Right renal cortex interstitium (tissue), 3 donors: ENCODE measurements around the gene ENDOU. TPM values are rescaled to one million over a fixed set of nuclear protein-coding genes. Genes with fewer than 3 reads are reported as not detected.
"Not testable (repeated sequence)": the region's sequence is repeated elsewhere in the genome, so short reads cannot be mapped to it uniquely, and the experiment has no call there.

ENCODE experiments used
- DNase-seq, 3 donors: peaks; one replicate each; pipeline ENCODE4 v3.0.0-alpha.2; 2013; ENCODE audit warnings: low read depth in 3 of 3, low spot score in 2 of 3
- polyA plus RNA-seq, 3 donors: library from polyadenylated mRNA; unstranded; fragments of 120-200 nt; gene quantifications; one replicate each; pipeline ENCODE4 v1.2.1, GENCODE V29; 2013; ENCODE audit not compliant: insufficient read length in 3 of 3

The ENDOU gene
- polyA plus RNA-seq, 3 donors, result 0.26 to 0.41 (median 0.31) TPM

DNA sequence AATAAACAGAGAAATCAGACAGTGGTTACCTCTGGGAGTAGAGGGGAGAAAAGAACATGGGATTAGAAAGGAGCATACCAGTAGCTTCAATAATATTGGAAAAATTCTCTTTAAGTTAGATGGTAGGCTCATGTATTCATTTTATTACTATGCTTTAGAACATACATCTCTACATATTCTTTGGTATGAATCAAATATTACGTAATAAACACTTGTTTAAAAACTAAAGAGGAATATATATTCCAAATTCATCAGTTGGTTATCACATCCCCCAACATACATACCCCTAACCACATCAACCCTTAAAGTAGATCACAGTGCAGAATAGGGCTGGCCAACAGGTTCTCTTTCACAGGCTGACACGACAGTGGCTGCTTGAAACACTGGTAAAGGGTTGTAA lies 25.0 kb downstream of the ENDOU start:
- no peak for DNase-seq

DNA sequence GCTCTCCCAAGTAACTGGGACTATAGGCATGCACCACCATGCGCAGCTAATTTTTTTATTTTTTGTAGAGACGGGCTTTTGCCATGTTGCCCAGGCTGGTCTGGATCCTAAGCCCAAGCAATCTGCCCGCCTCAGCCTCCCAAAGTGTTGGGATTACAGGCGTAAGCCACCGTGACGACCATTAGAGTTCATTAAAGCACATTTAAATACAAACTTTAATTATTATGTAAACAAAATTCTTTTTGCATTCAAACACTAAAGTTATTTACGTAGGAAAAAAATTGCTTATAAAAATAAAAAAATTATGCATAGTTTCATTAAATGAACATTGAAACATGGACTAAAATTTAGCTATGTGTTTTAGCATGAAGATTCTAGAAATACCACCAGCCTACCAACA lies 26.7 kb downstream of the ENDOU start:
- no peak for DNase-seq

DNA sequence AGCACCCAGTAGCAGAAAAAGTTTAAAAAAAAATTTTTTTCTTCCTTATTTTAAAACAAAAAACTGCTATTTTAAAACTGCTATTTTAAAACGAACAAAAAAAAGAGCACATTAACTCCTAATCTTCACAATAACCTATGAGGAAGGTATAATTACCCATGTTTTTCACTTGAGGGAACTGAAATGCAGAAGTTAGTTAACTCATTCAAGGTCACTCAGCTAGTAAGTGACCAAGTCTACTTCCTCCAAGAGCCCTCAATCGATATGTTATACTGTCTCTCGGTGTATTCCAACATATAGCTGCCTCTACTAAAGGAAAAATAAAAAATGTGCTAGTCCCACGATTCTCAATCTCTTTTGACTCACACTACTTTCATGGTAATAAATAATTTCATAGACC lies 27.2 kb downstream of the ENDOU start:
- no peak for DNase-seq

DNA sequence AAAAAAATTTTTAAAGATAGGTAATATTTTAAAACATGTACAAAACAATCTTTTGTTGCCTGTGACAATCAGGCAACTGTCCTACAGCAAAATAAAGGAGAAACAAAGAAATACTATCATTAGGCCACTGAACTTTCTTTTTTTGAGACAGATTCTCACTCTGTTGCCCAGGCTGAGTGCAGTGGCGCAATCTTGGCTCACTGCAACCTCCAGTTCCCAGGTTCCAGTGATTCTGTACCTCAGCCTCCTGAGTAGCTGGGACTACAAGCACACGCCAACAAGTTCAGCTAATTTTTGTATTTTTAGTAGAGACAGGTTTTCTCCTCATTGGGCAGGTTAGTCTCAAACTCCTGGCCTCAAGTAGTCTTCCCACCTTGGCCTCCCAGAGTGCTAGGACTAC lies 36.1 kb downstream of the ENDOU start:
- DNase-seq, result no peak

DNA sequence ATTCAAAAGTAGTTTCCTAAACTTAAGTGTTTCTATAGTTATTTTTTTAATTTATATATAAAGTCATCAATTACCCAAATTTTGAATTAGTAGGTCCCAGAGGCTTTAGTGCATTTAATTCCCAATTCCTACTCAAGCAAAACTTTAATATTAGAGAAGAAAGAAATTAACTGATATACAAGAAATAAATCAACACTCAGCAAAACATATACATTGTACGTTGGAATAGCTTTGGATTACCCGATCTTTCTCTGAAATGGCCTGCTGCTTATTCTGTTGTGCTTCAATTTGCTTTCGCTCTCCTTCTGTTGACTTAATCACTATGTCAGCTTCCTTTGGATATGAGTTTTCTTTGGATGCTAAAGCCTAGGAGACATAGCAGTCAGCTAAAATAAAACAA lies 37.7 kb downstream of the ENDOU start:
- DNase-seq, result no peak

DNA sequence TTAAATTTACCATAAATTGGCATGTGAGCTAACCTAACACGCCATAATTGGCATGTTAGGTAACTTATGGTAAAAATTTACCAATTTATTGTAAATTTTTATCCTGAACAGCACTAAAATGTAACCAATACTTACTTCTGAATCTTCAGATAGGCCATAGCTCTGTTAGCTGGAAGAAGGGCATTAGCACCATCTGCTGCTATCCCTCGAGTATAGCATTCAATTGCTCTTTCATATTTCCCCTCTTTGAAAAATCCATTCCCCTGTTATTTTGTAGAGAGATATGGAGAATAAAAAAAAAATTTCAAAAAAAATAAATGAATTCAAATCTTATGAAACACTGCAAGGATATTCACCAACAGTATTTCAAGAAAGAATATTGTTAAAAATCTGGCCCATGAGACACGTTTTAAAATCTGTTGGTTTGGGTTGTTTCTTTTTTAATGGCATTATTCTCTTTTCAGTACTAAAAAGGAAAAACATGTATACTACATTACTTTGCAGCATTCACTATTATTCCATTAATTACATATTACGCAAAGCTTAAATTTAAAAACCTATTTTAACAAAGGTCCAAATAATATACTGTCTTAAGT lies 38.5 kb downstream of the ENDOU start:
- DNase-seq, result peak in 2 of 3 donors; percentile 6 to 19

DNA sequence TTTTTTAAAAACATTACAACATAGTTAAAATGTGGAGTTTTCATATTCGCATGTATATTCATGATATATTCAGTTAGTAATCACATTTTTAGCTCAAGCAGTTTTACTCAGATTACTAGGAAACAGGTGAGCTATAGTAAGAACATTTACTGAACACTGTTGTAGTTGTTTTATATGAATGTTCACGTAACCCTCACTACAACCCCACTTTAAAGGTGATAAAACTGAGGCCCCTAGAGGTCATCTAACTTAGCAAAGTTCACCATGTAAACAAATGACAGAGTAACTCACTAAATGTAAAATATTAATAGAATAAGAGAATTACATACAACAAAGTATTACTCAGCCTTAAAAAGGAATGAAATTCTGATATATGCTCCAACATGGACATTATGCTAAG lies 45.5 kb downstream of the ENDOU start:
- no peak for DNase-seq

DNA sequence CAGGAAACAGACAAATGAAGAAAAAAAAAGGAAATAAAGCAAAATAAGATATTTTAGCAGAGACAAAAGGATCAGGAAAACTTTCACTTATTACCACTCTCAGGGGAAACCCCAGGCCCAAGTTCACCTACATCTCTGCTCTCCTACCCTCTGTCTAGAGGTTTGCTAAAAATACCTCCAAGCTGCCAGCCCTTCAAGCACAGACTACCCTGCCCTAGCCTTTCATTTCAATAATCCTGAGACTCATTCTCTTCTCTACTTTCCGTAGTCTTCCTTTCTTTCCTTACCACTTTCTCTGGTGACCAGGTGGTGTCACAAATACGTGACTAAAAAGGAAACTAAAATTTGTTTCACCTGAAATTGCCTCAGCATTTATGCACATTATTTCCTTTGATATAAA lies 53.2 kb downstream of the ENDOU start:
- DNase-seq, result no peak

DNA sequence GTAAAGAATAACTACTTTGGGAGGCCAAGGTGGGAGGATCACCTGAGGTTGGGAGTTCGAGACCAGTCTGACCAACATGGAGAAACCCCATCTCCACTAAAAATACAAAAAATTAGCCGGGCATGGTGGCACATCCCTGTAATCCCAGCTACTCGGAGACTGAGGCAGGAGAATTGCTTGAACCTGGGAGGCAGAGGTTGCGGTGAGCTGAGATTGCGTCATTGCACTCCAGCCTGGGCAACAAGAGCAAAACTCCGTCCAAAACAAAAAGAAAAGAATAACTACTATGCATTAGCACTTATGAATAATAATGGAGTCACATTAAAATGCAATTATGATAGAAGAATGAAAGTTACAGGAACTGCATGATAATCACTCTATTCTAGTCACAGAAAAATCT lies 57.4 kb downstream of the ENDOU start:
- not testable (repeated sequence) for DNase-seq

Other genes with a start within 250 kb of the ENDOU start
- 10 to 100 TPM; 51.3 to 52.9 (median 51.3) TPM for gene RPAP3, start 19.5 kb downstream of the ENDOU start, polyA plus RNA-seq
- gene RAPGEF3, start 33.4 kb upstream of the ENDOU start, polyA plus RNA-seq, result 10 to 100 TPM; 48.0 to 61.0 (median 49.6) TPM
- gene SLC48A1, start 47.7 kb upstream of the ENDOU start, polyA plus RNA-seq, result 10 to 100 TPM; 50.6 to 54.1 (median 52.4) TPM
- 10 to 100 TPM; 60.6 to 70.3 (median 67.9) TPM for gene HDAC7, start 94.4 kb upstream of the ENDOU start, polyA plus RNA-seq
- 1 to 10 TPM; 3.7 to 4.3 (median 4.3) TPM for gene VDR, start 179.5 kb upstream of the ENDOU start, polyA plus RNA-seq
- gene TMEM106C, start 238.1 kb upstream of the ENDOU start, polyA plus RNA-seq, result 100 to 1,000 TPM; 131 to 146 (median 136) TPM